ENCODE measurements around the gene COTL1. TPM values are rescaled to one million over a fixed set of nuclear protein-coding genes. Genes with fewer than 3 reads are reported as not detected.

Gene COTL1
- total and polyA plus RNA-seq, 9 of the 15 experiments (the other 6 are each of a cell fraction or from before 2014, with no cell fraction given), result 27.7 to 185 (median 72.5) TPM

DNA sequence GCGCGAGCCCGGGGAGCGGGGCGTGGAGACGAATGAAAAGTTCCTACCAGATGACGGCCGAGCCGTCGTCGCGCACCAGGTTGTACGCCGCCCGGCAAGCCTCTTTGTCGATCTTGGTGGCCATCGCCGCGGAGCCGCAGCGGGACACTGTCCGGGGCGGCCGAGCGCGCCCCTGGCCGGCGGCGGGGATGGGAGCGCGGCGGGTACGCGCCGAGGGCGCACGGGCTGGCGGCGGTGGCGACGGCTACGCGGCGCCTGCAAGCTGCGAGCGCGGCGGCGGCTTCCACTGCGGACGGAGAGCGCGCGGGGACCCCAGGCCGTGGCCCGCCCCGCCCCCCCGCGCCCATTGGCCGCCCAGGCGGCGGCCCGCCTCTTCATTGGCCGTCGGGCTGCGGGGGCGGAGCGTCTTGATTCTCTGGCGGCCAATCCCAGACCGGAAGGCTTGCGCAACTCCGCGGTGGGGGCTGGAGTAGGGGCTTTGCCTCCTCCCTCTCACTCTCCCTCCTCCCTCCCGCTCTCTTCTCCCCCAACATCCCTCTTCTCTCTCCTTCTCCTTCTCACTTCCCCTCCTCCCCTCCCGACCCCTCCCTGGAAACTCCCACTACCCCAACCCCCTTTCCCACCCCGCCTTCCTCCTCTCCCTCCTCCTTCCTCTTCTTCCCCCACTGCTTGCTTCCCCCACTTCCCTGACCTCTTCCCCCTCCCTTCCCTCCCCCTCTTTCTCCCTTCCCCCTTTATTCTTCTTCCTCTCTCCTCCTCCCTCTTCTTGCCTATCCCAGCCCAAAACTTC is at the start of gene COTL1 (continued):
- TF ChIP-seq ZBTB1 (CRISPR knock-in tag; IDR thresholded peaks at IDR 0.05; ENCODE audit: borderline replicate concordance, low read depth) (0 out of 2 replicates have a peak, but pooled peaks have one; percentile 20), SIRT6 (IDR thresholded peaks at IDR 0.05; ENCODE audit: low read depth, low read length) (no peak), MED1 (CRISPR knock-in tag; IDR thresholded peaks at IDR 0.05; ENCODE audit: borderline replicate concordance) (no peak), ZNF583 (CRISPR knock-in tag; IDR thresholded peaks at IDR 0.05) (no peak), PTRF (tag; IDR thresholded peaks at IDR 0.05) (no peak), STAT5B (CRISPR knock-in tag; IDR thresholded peaks at IDR 0.05) (no peak), ZNF408 (CRISPR knock-in tag; IDR thresholded peaks at IDR 0.05; ENCODE audit: low read depth) (no peak), NR4A1 (CRISPR knock-in tag; IDR thresholded peaks at IDR 0.05) (no peak), NR4A1 (tag; IDR thresholded peaks at IDR 0.05) (peak; percentile 68; the same call in 1 of the 2 replicates), CBX3 (IDR thresholded peaks at IDR 0.05; ENCODE audit: borderline replicate concordance in 1 of 2, low read length in 2 of 2) (no peak), POLR2G (IDR thresholded peaks at IDR 0.05; ENCODE audit: low read depth, low read length) (peak; percentile 92), XRCC3 (IDR thresholded peaks at IDR 0.05) (no peak), HNRNPLL (IDR thresholded peaks at IDR 0.05; ENCODE audit: low read depth, low read length, poor library complexity, severe bottlenecking) (no peak), SMAD2 (IDR thresholded peaks at IDR 0.05; ENCODE audit: low read depth, low read length) (no peak)
- TF ChIP-seq, protein P1, sequence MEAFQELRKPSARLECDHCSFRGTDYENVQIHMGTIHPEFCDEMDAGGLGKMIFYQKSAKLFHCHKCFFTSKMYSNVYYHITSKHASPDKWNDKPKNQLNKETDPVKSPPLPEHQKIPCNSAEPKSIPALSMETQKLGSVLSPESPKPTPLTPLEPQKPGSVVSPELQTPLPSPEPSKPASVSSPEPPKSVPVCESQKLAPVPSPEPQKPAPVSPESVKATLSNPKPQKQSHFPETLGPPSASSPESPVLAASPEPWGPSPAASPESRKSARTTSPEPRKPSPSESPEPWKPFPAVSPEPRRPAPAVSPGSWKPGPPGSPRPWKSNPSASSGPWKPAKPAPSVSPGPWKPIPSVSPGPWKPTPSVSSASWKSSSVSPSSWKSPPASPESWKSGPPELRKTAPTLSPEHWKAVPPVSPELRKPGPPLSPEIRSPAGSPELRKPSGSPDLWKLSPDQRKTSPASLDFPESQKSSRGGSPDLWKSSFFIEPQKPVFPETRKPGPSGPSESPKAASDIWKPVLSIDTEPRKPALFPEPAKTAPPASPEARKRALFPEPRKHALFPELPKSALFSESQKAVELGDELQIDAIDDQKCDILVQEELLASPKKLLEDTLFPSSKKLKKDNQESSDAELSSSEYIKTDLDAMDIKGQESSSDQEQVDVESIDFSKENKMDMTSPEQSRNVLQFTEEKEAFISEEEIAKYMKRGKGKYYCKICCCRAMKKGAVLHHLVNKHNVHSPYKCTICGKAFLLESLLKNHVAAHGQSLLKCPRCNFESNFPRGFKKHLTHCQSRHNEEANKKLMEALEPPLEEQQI (IDR thresholded peaks at IDR 0.05), result no peak
- TF ChIP-seq, protein P2, sequence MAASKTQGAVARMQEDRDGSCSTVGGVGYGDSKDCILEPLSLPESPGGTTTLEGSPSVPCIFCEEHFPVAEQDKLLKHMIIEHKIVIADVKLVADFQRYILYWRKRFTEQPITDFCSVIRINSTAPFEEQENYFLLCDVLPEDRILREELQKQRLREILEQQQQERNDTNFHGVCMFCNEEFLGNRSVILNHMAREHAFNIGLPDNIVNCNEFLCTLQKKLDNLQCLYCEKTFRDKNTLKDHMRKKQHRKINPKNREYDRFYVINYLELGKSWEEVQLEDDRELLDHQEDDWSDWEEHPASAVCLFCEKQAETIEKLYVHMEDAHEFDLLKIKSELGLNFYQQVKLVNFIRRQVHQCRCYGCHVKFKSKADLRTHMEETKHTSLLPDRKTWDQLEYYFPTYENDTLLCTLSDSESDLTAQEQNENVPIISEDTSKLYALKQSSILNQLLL (CRISPR knock-in tag; IDR thresholded peaks at IDR 0.05; ENCODE audit: borderline replicate concordance), result no peak
- TF ChIP-seq, protein P3, sequence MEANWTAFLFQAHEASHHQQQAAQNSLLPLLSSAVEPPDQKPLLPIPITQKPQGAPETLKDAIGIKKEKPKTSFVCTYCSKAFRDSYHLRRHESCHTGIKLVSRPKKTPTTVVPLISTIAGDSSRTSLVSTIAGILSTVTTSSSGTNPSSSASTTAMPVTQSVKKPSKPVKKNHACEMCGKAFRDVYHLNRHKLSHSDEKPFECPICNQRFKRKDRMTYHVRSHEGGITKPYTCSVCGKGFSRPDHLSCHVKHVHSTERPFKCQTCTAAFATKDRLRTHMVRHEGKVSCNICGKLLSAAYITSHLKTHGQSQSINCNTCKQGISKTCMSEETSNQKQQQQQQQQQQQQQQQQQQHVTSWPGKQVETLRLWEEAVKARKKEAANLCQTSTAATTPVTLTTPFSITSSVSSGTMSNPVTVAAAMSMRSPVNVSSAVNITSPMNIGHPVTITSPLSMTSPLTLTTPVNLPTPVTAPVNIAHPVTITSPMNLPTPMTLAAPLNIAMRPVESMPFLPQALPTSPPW (CRISPR knock-in tag; IDR thresholded peaks at IDR 0.05), result peak; percentile 99
- TF ChIP-seq, protein P4, sequence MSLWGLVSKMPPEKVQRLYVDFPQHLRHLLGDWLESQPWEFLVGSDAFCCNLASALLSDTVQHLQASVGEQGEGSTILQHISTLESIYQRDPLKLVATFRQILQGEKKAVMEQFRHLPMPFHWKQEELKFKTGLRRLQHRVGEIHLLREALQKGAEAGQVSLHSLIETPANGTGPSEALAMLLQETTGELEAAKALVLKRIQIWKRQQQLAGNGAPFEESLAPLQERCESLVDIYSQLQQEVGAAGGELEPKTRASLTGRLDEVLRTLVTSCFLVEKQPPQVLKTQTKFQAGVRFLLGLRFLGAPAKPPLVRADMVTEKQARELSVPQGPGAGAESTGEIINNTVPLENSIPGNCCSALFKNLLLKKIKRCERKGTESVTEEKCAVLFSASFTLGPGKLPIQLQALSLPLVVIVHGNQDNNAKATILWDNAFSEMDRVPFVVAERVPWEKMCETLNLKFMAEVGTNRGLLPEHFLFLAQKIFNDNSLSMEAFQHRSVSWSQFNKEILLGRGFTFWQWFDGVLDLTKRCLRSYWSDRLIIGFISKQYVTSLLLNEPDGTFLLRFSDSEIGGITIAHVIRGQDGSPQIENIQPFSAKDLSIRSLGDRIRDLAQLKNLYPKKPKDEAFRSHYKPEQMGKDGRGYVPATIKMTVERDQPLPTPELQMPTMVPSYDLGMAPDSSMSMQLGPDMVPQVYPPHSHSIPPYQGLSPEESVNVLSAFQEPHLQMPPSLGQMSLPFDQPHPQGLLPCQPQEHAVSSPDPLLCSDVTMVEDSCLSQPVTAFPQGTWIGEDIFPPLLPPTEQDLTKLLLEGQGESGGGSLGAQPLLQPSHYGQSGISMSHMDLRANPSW (CRISPR knock-in tag; IDR thresholded peaks at IDR 0.05), result no peak

Data from K562 (cell line).